Right kidney (tissue), 9 donors: ENCODE data around the gene KIF17.

Experiments used
- DNase-seq: peaks from one replicate; pipeline ENCODE4 v3.0.0-alpha.2; 2016
- long read RNA-seq, 8 donors: transcript quantifications; one replicate each; lab custom pipeline, GENCODE V29; 2026

KIF17 gene
- long read RNA-seq, donor 1, partial matches to known transcripts: 0 of 2 reads
- long read RNA-seq, donor 1, other reads (novel, unspliced or antisense): 0 of 2 reads
- long read RNA-seq, donor 2: 0 reads
- long read RNA-seq, donor 3: 0 reads
- long read RNA-seq, donor 4: 0 reads
- long read RNA-seq, donor 5, partial matches to known transcripts: 0 of 1 reads
- long read RNA-seq, donor 5, other reads (novel, unspliced or antisense): 0 of 1 reads
- long read RNA-seq, donor 6: 0 reads
- long read RNA-seq, donor 7, partial matches to known transcripts: 0 of 1 reads
- long read RNA-seq, donor 7, other reads (novel, unspliced or antisense): 0 of 1 reads
- long read RNA-seq, donor 8: 0 reads

DNA sequence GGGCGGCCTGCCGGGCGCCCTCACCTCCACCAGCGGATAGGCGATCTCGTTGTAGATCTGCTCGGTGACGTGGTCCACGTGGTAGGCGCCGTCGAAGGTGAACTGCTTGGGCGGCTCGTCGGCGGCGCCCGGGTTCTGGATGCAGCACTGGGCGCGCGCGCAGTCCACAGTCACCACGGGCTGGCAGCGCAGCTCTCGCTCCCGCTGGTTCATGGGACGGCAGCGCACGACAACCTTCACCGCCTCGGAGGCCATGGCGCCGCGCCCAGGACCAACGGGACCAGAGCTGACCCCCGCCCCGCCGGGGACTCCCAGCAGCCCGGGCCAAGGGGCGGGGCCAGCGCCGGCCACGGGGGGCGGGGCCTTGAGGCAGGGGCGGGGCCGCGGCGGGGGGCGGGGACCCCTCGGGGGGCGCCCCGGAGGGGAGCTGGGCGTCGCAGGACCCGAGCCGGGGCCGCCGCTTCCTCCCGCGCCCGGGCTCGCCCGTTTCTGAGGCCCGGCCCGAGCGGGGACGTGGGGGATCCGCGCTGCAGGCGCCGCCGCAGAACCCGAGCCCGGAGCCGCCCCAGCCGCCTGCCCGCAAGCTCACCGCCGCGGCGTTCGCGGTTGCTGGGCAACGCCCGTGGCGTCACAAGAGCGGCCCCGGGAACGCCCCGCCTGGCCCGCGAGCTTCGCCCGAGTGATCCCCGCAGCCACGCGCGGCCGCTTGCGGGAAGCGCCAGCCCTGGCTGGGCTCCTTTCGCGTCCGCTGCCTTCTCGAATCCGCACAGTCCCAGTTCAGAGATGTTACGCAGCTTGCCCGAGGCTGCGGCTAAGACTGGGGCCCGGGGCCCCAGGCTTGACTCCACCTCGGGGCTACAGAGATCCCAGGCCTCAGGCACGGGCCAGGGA, at the start of gene KIF17:
KIF17 (minus strand) TSS at position 556 of the 891 bp plus-strand sequence; CDS start at position 255, 301 bp downstream.
- DNase-seq: peak; percentile 71

DNA sequence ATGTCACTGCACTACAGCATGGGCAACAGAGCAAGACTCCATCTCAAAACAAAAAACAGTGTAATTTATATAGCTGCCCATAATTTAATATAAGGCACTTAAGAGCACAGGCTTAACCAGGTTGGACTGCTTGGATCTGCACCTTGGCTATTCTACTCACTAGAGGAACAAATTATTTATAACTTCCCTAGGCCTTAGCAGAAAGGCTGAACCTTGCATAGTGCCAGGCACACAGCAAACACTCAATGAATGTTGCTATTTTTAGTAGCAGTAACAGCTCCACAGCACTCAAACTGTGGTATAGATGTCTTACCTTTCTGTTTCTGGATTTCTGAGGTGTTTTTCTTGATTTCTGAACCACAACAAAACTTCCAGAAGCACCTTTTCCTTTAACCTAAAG, 49.5 kb upstream of the KIF17 start:
- DNase-seq: no peak

DNA sequence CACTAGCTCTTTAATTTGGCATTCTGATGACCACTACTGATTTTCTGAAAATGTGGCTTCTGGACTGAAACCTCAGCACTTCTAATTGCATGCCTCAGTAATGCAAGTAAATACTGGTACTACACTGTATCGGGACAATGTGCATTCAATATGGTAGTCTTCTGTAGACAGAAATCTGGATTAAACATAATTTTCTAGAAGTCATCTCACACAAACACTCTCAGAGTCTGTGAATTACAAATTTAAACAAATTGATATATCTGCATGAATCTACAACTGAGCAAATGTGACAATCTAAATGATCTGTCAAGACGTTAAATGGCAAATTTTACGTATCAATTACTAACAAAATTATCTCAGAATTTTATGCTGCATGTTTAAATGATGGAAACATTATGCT, 45.6 kb upstream of the KIF17 start:
- DNase-seq: no peak

DNA sequence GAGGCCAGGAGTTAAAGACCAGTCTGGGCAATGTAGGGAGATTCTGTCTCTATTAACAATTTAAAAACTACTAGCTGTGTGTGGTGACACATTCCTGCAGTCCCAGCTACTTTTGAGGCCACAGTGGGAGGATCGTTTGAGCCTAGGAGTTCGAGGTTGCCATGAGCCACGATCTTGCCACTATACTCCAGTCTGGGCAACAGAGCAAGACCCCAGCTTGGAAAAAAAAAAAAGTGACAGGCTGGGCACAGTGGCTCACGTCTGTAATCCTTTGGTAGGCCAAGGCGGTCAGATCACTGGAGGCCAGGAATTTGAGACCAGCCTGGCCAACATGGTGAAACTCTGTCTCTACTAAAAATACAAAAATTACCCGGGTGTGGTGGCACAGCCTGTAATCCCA, 42.5 kb upstream of the KIF17 start:
- no peak for DNase-seq

DNA sequence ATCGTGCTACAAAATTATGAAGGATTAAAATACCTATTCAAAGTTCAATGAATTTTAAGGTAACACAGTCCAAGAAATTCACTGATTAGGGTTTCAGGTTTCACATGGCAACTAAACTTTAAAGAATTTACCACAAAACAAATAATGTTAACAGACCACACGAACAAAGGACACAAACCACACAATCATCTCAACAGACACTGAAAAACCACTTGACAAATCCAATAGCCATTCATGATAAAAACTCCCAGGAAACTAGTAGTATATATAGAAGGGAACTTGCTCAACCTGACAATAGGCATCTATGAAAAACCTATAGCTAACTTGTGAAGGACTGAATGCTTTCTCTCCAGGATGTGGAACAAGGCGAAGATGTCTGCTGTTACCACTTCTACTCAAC, 35.8 kb upstream of the KIF17 start:
- DNase-seq: no peak

DNA sequence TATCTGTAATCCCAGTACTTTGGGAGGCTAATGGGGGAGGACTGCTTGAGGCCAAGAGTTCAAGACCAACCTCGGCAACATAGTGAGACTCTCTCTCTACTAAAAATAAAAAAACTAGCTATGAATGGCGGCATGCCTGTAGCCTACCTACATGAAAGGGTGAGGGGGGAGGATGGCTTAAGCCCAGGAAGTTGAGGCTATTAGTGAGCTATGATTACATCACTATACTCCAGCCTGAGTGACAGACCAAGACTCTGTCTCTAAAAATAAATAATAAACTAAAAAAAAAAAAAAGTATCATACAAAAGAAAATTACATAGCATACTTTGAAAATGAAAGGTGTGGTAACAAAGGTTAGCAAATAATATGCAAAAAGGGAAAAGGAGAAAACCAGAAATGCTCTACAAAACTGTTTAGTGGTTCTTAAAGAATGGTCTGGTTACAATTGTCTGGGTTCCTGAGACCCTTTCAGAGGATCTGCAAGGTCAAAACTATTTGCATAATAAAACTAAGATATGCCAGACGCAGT, 33.7 kb upstream of the KIF17 start:
- DNase-seq: no peak

DNA sequence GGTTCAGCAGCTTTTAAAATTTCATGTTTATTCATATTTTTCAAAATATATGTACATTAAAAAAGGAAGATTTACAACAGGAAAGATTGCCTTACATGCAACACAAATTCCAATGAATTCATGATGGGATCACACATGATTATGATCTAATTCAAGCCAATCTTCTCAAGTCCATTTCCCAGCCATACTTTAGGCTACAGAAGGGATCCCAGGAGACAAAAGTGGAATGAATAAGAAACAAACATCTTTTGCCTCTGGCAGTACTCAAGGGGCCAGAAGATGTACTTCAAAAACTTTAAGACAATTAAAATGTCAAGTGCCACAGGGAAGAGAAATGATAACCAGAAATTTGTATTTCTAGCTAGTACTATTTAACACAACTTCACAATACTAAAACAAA, 24.9 kb upstream of the KIF17 start:
- DNase-seq: no peak

DNA sequence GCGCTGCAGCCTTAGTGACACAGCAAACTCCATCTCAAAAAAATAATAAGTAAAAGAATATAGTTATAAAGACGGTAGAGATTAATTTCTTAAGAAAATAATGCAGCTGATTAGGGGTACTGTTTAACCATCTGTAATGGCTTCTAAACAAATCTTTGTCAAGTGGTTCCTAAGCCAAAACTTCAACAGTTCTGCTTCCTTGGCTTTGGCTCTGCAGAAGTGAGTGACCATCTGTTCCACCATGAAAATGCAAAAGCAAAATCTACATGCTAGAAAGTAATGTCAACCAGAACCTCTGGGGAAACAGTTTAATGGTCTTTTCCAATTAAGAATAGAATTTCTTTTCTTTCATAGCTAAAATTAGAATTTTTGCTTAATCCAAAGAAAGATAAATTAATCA, 23.0 kb upstream of the KIF17 start:
- DNase-seq: no peak

DNA sequence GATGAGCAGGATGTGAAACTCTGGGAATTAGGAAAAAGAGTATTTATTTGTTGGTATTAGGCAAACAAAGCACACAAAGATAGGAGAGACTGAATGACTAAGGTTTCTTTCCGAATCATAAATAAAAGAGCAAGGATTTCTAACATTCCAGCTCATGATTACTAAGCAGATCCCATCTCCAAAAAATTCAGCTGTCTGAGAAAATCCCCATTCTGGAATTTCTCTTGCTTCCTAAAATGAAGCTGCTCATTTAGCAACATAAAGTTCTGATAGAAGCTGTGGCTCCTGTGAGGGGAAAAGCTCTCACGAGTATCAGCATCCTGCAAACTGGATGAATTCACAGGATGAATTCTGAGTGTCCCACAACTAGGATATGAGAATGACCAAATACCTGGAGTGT, 21.4 kb upstream of the KIF17 start:
- DNase-seq: no peak

DNA sequence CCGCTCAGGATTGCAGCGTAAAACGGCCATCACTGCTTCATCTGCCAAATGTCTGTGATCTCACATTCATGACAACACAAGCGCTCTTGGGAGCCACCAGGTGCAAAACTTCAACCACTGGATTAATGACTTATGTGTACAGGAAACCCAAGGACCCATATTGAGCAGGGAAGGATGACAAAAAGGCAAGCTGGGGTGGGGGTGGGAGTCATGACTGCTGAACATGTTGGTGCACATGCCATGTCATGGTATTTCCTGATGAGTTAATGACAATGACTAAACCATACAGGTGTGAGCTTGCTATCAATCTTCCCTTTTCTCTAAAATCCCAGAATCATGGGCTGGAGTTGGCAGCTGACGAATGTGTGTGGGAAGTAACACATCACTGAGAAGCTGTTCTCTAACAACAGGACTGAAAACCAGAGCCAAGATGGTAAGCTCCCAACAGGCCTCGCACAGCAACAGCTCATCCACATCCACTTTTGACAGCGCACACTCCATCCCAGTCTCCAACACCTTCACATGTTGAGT, 17.8 kb upstream of the KIF17 start:
- no peak for DNase-seq

DNA sequence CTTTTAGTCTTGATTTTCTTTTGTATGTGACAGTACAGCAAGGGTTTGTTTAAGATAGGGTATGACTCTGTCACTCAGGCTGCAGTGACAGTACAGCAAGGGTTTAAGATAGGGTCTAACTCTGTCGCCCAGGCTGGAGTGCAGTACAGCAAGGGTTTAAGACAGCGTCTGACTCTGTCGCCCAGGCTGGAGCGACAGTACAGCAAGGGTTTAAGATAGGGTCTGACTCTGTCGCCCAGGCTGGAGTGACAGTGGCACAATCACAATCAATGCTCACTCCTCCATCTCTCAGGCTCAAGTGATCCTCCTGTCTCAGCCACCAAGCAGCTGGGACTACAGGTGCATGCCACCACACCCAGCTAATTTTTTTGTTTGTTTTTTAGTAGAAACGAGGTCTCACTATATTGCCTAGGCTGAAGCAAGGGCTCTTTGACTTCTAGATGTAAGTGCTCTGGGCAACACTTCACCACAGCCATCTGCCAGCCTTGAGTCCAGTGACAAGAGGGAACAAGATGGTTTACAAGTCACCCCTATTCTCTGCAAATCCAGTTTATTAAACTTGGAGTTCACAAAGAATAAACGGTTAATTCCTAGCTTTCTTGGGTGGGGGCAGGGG, 15.7 kb upstream of the KIF17 start:
- no peak for DNase-seq

DNA sequence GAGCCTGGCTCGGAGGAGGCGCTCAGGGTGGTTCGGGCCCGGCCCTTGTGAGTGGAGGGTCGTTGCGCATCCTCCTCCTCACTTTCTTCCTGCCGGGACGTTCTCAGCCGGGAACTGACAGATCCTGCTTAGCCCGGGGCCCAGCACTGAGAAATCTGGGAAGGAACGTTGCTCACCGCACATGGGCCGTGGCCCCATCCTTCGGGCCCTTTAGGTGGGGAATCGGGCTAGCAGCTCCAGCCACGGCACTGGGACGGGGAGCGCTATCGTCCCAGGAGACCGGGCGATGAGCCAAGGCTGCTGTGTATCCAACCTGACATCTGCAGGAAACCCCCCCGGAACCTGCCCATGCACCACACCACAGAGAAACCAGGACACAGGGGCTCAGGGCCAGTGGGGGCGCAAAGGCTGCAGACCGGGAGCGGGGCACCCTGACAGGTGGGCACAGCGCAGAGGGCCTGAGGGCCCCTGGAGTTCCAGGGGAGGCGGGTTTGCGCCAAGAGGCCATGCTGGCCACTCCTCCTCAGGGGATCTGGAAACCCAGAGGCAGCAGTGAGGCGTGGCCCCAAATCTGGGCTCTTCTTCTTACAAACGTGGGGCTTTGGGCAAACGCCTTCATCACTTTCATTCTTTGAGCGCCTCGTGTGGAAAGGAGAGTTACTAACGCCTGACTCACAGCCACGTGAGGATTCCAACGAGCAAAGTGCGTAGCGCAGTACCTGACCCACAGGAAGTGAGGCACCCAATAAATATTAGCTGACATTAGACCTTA, 15.0 kb upstream of the KIF17 start, which contains the start of gene SH2D5:
SH2D5 (minus strand) TSS at position 116 of the 772 bp plus-strand sequence. CDS start 4,659 bp downstream, outside the sequence.
- peak; percentile 66 for DNase-seq

DNA sequence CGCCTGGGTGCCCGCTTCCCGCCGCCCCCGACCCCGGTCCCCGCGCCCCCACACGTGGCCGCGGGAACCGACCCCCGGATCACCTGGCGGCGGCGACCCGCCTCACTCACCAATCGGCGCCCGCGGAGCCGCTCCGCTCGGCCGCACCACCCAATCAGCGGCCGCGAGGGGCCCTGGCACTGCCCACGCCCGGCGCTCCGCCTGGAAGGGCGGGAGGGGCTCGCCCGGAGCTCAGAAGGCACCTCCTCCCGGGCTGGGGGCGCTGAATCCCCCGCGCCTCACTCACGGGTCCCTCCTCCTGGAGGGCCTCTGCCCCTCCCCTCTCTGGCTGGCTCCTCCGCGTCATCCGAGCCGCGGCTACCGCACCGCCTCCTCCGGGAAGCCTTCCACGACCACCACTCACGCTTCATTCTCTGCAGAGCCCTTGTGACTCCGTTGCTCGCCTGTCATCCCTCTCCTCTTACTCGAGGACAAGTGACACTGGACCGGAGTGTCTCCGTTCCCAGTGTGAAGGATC, 14.3 kb upstream of the KIF17 start:
- DNase-seq: peak; percentile 72

DNA sequence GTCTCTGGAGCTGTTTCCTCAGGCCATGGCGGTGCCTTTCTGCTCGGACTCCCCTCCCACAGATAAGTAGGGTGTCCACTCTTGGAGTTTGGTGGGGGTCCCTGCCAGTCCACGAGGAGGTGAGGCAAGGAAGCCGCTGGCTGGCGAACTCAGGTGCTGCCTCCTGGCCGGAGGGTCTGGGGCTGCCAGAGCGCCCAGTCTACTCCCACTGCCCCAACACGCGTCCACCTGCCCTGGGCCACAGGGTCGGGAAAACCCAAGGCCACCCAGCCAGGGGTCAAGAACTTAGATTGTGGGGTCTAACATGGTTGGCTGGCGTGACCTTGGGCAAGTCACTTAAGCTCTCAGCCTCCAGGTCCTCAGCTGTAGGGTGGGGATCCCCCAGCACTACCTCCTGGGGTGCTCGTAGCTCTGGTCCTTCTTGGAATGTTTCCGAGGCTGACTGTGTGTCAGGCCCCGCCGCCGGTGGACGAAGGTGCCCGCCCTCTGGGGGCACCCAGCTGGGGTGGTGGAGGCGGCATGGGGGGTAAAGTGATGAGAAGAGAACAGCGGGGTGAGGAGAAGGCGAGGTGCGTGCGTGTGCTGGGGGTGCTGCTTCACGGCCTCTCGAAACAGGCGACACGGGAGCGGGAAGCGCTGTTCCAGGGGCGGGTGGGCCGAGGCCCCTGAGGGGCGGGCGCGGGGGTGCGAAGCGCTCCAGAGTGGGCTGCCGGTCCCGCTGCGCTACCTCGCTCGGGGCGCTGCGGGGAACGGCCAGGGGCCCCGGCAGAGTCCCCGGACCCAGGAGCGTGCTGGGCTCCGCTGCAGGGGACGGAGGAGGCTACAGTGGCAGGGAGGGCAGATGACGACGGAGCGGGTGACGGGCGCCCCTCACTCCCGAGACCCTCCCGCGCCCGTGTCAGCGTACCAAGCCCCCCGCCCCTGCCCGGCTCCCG, 13.5 kb upstream of the KIF17 start:
- DNase-seq: peak; percentile 45

DNA sequence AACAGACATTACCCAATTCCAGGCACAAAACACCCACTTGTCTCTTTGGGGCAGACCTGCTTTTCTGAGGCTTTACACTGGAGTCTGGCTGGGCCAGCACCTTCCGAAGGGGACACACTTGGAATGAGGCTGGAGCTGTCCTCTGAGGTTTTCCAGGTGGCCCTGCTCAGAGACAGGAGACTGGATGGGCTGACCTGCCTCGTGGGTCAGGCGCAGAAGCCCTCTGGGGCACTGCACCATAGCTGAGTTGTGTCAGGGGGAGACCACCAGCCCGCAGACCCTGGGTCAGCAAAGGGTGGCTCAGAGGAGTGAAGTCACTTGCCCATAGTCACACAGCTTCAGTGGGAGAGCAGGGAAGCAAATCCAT, 12.9 kb upstream of the KIF17 start:
- DNase-seq: no peak

DNA sequence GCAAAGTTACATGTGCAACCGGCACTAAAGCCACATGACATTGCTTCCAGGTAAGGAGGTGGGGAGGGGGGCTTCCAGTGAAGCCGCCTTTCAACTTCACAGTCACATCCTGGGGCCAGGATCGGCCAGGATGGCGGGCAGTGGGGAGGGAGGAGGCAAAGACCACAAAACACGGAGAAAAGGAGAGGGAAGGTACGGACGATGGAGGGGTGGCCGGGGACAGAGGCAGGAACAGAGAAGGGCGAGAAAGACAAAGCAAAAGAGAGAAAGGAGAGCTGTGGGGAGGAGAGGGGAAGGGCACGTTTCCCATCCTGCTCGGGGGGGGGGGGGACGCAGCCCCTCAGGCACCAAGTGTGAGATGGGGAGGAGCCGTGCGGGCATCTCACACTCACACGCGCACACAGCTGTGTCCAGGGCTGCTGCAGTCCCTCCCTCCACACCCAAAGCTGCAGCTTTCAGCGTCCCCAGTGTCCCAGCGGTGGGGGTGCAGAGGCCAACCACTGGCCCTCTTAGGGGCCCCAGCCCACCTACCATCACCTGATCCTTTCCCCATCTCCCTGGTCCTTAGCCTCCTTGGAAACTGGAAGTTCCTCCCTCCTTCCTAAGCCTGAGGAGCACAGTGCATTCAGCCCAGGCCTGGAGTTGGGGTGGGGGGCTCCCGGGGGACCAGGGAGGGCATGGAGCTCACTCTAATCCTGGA, 12.3 kb upstream of the KIF17 start:
- DNase-seq: no peak

DNA sequence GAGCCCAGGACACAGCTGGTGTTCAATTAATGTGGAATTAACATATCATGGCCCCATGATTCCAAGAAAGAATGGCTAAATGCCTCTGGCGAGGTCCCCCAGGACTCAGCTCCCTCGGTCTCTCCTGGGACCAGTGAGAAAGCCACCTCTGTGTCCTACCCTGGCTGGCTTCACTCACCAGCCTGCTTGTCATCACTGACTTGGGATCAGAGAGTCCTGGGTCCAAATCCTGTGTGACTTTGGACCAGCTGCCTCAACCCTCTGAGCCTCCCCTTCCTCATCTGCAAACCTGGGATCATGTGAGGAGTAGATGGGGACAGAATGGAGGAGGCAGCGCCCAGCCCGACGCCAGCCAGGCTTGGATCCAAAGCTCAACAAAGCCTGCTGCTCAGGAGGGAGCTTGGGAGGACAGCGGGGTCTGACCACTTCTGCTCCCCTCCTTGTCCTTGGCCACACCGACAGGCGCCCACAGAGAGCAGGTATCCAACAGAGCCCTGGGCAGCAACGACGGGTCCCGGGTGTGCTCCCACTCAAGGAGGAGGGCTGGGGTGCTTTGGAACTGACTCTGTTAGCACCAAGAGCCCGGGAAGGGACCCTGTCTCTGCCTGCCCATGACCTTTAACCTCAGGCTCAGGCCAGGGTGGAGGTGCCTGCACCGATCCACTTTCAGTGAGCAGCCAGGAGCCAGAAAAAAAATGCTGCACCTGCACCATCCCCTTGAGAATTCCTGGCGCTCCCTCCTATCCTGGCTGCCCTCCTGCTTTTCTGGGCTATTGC, 11.5 kb upstream of the KIF17 start:
- no peak for DNase-seq

DNA sequence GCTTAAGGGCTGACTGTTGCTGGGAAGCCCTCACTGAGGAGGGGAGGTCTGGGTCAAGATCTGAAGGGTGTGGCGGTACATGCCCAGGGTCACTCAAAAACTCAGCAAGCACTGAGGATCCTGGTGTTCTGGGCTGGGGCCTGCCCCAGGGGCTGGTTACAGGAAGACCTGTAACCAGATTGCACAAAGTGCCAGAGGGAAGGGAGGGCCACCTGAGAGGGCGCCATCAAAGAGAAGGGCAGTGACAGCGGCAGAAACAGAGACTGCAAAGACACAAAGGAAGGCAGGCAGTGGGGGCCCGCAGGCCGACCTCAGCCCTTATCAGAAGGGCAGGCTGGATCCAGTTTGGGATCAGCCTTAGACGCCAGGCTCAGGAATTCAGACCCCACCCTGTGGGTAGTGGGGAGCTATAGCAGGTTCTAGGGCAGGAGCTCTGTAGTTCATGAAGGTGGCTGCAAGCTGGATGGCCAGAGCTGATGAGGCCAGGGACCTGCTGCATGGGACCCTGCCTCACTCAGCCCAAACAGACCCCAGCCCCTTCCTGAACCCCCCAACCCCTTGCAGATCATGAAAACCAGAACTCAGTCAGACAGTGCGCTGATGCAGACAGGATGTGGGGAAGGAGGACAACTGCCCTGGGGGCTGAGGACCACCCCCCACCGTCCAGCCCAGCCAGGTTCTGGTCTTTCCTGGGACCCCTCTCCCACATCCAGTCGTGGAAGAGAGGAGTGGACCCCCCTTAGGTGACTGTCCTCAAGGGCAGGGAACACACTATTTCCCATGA, 10.8 kb upstream of the KIF17 start:
- no peak for DNase-seq
